ENCODE measurements around the gene TOP2B. TPM values are rescaled to one million over a fixed set of nuclear protein-coding genes. Genes with fewer than 3 reads are reported as not detected.

The TOP2B gene
- total and polyA plus RNA-seq, 9 of the 15 experiments (the other 6 are each of a cell fraction or from before 2014, with no cell fraction given) = 45.3 to 186 (median 134) TPM

DNA sequence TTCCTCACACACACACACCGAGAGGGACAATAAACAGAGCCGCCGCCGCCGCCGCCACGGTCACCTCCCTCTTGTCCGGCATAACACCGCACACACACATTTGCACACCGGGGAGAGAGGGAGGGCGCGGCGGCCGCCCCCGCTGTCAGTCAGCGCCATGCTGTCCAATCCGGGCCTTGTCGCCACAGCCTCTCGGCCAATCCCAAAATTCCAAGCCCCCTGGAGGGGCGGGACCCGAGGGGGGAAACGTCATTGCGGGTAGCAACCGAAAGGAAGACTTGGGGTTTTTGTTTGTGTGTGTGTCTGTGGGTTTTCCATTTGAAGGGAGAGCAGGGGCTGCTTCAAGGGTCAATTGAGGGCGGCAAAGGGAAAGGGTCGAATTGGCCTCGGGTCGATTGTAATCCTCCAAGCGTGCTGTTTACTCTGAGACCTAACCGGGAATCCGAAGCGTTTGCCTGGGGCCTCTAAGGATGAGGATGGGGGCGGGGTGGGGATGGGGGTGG lies at the start of gene TOP2B (continued):
- TF ChIP-seq, protein P1, sequence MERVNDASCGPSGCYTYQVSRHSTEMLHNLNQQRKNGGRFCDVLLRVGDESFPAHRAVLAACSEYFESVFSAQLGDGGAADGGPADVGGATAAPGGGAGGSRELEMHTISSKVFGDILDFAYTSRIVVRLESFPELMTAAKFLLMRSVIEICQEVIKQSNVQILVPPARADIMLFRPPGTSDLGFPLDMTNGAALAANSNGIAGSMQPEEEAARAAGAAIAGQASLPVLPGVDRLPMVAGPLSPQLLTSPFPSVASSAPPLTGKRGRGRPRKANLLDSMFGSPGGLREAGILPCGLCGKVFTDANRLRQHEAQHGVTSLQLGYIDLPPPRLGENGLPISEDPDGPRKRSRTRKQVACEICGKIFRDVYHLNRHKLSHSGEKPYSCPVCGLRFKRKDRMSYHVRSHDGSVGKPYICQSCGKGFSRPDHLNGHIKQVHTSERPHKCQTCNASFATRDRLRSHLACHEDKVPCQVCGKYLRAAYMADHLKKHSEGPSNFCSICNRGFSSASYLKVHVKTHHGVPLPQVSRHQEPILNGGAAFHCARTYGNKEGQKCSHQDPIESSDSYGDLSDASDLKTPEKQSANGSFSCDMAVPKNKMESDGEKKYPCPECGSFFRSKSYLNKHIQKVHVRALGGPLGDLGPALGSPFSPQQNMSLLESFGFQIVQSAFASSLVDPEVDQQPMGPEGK (CRISPR knock-in tag; IDR thresholded peaks at IDR 0.05; ENCODE audit: borderline replicate concordance) = no peak
- TF ChIP-seq TCFL5 (CRISPR knock-in tag; conservative IDR thresholded peaks at IDR 0.05) (no peak), HSF4 (CRISPR knock-in tag; IDR thresholded peaks at IDR 0.05; ENCODE audit: borderline replicate concordance) (no peak), ZNF75A (CRISPR knock-in tag; IDR thresholded peaks at IDR 0.05) (no peak), FOS (IDR thresholded peaks at IDR 0.05; ENCODE audit: extremely low read depth, insufficient read length) (peak; percentile 96), HMG20B (CRISPR knock-in tag; IDR thresholded peaks at IDR 0.05) (no peak), C11orf30 (IDR thresholded peaks at IDR 0.05; ENCODE audit: low read depth) (no peak), KAT8 (IDR thresholded peaks at IDR 0.05; ENCODE audit: low read depth) (no peak), ZC3H11A (IDR thresholded peaks at IDR 0.05; ENCODE audit: low read depth, low read length) (no peak), SNIP1 (IDR thresholded peaks at IDR 0.05; ENCODE audit: low read depth) (no peak), ILF3 (IDR thresholded peaks at IDR 0.05; ENCODE audit: borderline replicate concordance) (no peak), NBN (IDR thresholded peaks at IDR 0.05; ENCODE audit: low read depth) (peak; percentile 87; the same call in 1 of the 2 replicates), EP300 (IDR thresholded peaks at IDR 0.05; ENCODE audit: low read length) (peak; percentile 4; the same call in 1 of the 2 replicates), YY1 (IDR thresholded peaks at IDR 0.05; ENCODE audit: borderline replicate concordance in 1 of 3, control insufficient read depth in 1 of 3, extremely low read depth in 1 of 3, insufficient read depth in 3 of 3, insufficient read length in 1 of 3, insufficient replicate concordance in 2 of 3, low read depth in 1 of 3, low read length in 2 of 3) (peak; percentile 15 to 90 (median 66)), SMAD2 (IDR thresholded peaks at IDR 0.05; ENCODE audit: low read depth, low read length) (no peak), CBX1 (IDR thresholded peaks at IDR 0.05; ENCODE audit: low read depth) (0 out of 2 replicates have a peak, but pooled peaks have one; percentile 51), ZNF561 (CRISPR knock-in tag; conservative IDR thresholded peaks at IDR 0.05) (no peak), MAZ (CRISPR knock-in tag; conservative IDR thresholded peaks at IDR 0.05 in 1 of 2, IDR thresholded peaks at IDR 0.05 in 1 of 2) (peak; percentile 76 to 81)
- TF ChIP-seq, protein P2, sequence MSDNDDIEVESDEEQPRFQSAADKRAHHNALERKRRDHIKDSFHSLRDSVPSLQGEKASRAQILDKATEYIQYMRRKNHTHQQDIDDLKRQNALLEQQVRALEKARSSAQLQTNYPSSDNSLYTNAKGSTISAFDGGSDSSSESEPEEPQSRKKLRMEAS (CRISPR knock-in tag; IDR thresholded peaks at IDR 0.05) = peak; percentile 28
- TF ChIP-seq, protein P3, sequence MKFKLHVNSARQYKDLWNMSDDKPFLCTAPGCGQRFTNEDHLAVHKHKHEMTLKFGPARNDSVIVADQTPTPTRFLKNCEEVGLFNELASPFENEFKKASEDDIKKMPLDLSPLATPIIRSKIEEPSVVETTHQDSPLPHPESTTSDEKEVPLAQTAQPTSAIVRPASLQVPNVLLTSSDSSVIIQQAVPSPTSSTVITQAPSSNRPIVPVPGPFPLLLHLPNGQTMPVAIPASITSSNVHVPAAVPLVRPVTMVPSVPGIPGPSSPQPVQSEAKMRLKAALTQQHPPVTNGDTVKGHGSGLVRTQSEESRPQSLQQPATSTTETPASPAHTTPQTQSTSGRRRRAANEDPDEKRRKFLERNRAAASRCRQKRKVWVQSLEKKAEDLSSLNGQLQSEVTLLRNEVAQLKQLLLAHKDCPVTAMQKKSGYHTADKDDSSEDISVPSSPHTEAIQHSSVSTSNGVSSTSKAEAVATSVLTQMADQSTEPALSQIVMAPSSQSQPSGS (CRISPR knock-in tag; IDR thresholded peaks at IDR 0.05) = no peak
- TF ChIP-seq, protein P4, sequence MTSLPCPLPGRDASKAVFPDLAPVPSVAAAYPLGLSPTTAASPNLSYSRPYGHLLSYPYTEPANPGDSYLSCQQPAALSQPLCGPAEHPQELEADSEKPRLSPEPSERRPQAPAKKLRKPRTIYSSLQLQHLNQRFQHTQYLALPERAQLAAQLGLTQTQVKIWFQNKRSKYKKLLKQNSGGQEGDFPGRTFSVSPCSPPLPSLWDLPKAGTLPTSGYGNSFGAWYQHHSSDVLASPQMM (CRISPR knock-in tag; IDR thresholded peaks at IDR 0.05) = no peak
- TF ChIP-seq, protein P5, sequence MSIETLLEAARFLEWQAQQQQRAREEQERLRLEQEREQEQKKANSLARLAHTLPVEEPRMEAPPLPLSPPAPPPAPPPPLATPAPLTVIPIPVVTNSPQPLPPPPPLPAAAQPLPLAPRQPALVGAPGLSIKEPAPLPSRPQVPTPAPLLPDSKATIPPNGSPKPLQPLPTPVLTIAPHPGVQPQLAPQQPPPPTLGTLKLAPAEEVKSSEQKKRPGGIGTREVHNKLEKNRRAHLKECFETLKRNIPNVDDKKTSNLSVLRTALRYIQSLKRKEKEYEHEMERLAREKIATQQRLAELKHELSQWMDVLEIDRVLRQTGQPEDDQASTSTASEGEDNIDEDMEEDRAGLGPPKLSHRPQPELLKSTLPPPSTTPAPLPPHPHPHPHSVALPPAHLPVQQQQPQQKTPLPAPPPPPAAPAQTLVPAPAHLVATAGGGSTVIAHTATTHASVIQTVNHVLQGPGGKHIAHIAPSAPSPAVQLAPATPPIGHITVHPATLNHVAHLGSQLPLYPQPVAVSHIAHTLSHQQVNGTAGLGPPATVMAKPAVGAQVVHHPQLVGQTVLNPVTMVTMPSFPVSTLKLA (conservative IDR thresholded peaks at IDR 0.05) = peak; percentile 48 to 82; a peak in 3 of 4 replicates
